ENCODE results near the gene CELF4. TPM values are rescaled to one million over a fixed set of nuclear protein-coding genes. Genes with fewer than 3 reads are reported as not detected.

CELF4 gene
- total RNA-seq, 2 donors from 2014 or later = 0.22 to 3.9 TPM

- no peaks in the 10 kb centered on the region for H3K27me3 ChIP-seq
- TF ChIP-seq CTCF (IDR thresholded peaks at IDR 0.05) = no peak
- H3K4me1 ChIP-seq = no peaks in the 10 kb centered on the region
- no peak overlapping the region for H3K27ac ChIP-seq
- no peak for DNase-seq (ENCODE audit: low spot score)
- no peaks in the 10 kb centered on the region for H3K36me3 ChIP-seq
- H3K4me3 ChIP-seq = no peak overlapping the region
- H3K9me3 ChIP-seq = no peaks in the 10 kb centered on the region
These were observed 18.9 kb downstream of the CELF4 start for GRCh38 chr18:37546651-37547050.

GRCh38 chr18:37546272-37546537 lies 19.4 kb downstream of the CELF4 start:
- Histone ChIP-seq H3K27me3 (no peaks in the 10 kb centered on the region), H3K9me3 (no peaks in the 10 kb centered on the region), H3K27ac (no peak overlapping the region), H3K4me1 (no peaks in the 10 kb centered on the region), H3K36me3 (no peaks in the 10 kb centered on the region), H3K4me3 (no peak overlapping the region)
- TF ChIP-seq CTCF (IDR thresholded peaks at IDR 0.05) = no peak
- DNase-seq (ENCODE audit: low spot score) = no peak

- no peaks in the 10 kb centered on the region for H3K36me3 ChIP-seq
- no peaks in the 10 kb centered on the region for H3K4me1 ChIP-seq
- no peaks in the 10 kb centered on the region for H3K27me3 ChIP-seq
- DNase-seq (ENCODE audit: low spot score) = no peak
- H3K27ac ChIP-seq = no peak overlapping the region
- H3K4me3 ChIP-seq = no peak overlapping the region
- no peaks in the 10 kb centered on the region for H3K9me3 ChIP-seq
- TF ChIP-seq CTCF (IDR thresholded peaks at IDR 0.05) = no peak
These were observed 19.9 kb downstream of the CELF4 start for GRCh38 chr18:37545461-37546271.

GRCh38 chr18:37544713-37545112 lies 20.9 kb downstream of the CELF4 start:
- H3K36me3 ChIP-seq = no peaks in the 10 kb centered on the region
- H3K4me1 ChIP-seq = no peaks in the 10 kb centered on the region
- H3K27me3 ChIP-seq = no peaks in the 10 kb centered on the region

GRCh38 chr18:37544217-37544616 lies 21.4 kb downstream of the CELF4 start:
- no peaks in the 10 kb centered on the region for H3K27me3 ChIP-seq
- TF ChIP-seq CTCF (IDR thresholded peaks at IDR 0.05) = no peak

More at GRCh38 chr18:37544713-37545112, 20.9 kb downstream of the CELF4 start:
- no peak for TF ChIP-seq CTCF (IDR thresholded peaks at IDR 0.05)
- Histone ChIP-seq H3K9me3 (no peaks in the 10 kb centered on the region), H3K4me3 (no peak overlapping the region), H3K27ac (no peak overlapping the region)
- DNase-seq (ENCODE audit: low spot score) = no peak

GRCh38 chr18:37543321-37543720 lies 22.3 kb downstream of the CELF4 start:
- DNase-seq (ENCODE audit: low spot score) = no peak
- H3K4me1 ChIP-seq = peaks cover 0 to 4% of the 10 kb centered on the region in 2 donors
- no peak for TF ChIP-seq CTCF (IDR thresholded peaks at IDR 0.05)
- H3K36me3 ChIP-seq = no peaks in the 10 kb centered on the region
- no peak overlapping the region for H3K27ac ChIP-seq
- H3K9me3 ChIP-seq = no peaks in the 10 kb centered on the region
- H3K27me3 ChIP-seq = peaks cover 0 to 5% of the 10 kb centered on the region in 2 donors
- no peak overlapping the region for H3K4me3 ChIP-seq

More at GRCh38 chr18:37544217-37544616, 21.4 kb downstream of the CELF4 start:
- Histone ChIP-seq H3K4me1 (no peaks in the 10 kb centered on the region), H3K36me3 (no peaks in the 10 kb centered on the region), H3K9me3 (no peaks in the 10 kb centered on the region), H3K4me3 (no peak overlapping the region), H3K27ac (no peak overlapping the region)
- no peak for DNase-seq (ENCODE audit: low spot score)

Data from right atrium auricular region (tissue), 2 donors.